Liver (tissue), 9 donors: ENCODE data around the gene DICER1. TPM values are rescaled to one million over a fixed set of nuclear protein-coding genes. Genes with fewer than 3 reads are reported as not detected.

Experiments
- DNase-seq: peaks from one replicate; pipeline ENCODE4 v3.0.0-alpha.2; 2017; ENCODE audit warnings: low spot score
- H3K27ac ChIP-seq, 2 donors: one replicate each; pipeline ENCODE4 v1.7.0; 2013; ENCODE audit warnings: inconsistent platforms in 2 of 2, low read length in 2 of 2, control low read depth in 1 of 2, low read depth in 1 of 2, mild to moderate bottlenecking in 1 of 2
- H3K27me3 ChIP-seq, 4 donors: one replicate each; pipeline versions ENCODE4 v1.6.1 to v1.7.0; 2013; ENCODE audit warnings: low read length in 3 of 4, inconsistent platforms in 1 of 4, mild to moderate bottlenecking in 1 of 4, moderate library complexity in 1 of 4; ENCODE audit not compliant: control insufficient read depth in 4 of 4, insufficient read depth in 4 of 4
- H3K36me3 ChIP-seq, 4 donors: one replicate each; pipeline versions ENCODE4 v1.6.1 to v1.7.0; 2013; ENCODE audit warnings: low read length in 3 of 4, mild to moderate bottlenecking in 3 of 4, low read depth in 1 of 4, moderate library complexity in 1 of 4; ENCODE audit not compliant: control insufficient read depth in 4 of 4, insufficient read depth in 3 of 4
- H3K4me1 ChIP-seq, 4 donors: one replicate each; pipeline versions ENCODE4 v1.6.1 to v1.7.0; 2013; ENCODE audit warnings: low read length in 3 of 4, mild to moderate bottlenecking in 3 of 4, moderate library complexity in 1 of 4; ENCODE audit not compliant: control insufficient read depth in 4 of 4, insufficient read depth in 4 of 4
- H3K4me3 ChIP-seq, 3 donors: one replicate each; pipeline versions ENCODE4 v1.6.1 to v1.7.0; 2013; ENCODE audit warnings: low read length in 3 of 3, control low read depth in 1 of 3, low read depth in 1 of 3, mild to moderate bottlenecking in 1 of 3
- H3K9ac ChIP-seq, 2 donors: one replicate each; pipeline ENCODE4 v1.7.0; 2013; ENCODE audit warnings: low read length in 2 of 2, mild to moderate bottlenecking in 2 of 2, moderate library complexity in 2 of 2, control low read depth in 1 of 2, low read depth in 1 of 2
- H3K9me3 ChIP-seq, 4 donors: one replicate each; pipeline versions ENCODE4 v1.6.1 to v1.7.0; 2013; ENCODE audit warnings: low read length in 3 of 4; ENCODE audit not compliant: control insufficient read depth in 4 of 4
- CTCF ChIP-seq: fragments of 150-350 bp; IDR thresholded peaks from 2 replicates; pipeline ENCODE4 v1.5.1; 2017; ENCODE audit warnings: improper control_type of control experiment, low read depth, low read length; ENCODE audit not compliant: missing input control
- FOXA1 ChIP-seq: IDR thresholded peaks from 2 replicates; pipeline ENCODE4 v1.6.1; 2016; ENCODE audit warnings: antibody characterized with exemption
- FOXA2 ChIP-seq: IDR thresholded peaks from 2 replicates; pipeline ENCODE4 v1.6.1; 2016; ENCODE audit warnings: antibody characterized with exemption
- GABPA ChIP-seq, 2 donors: IDR thresholded peaks in 1 of 2; conservative IDR thresholded peaks in 1 of 2; 2 replicates each; pipeline ENCODE4 v1.6.1; 2016; ENCODE audit warnings: antibody characterized with exemption in 2 of 2, mild to moderate bottlenecking in 1 of 2, moderate library complexity in 1 of 2
- HNF4G ChIP-seq: IDR thresholded peaks from 2 replicates; pipeline ENCODE4 v1.6.1; 2016; ENCODE audit warnings: antibody characterized with exemption
- JUND ChIP-seq, 2 donors: IDR thresholded peaks; 2 replicates each; pipeline ENCODE4 v1.6.1; 2016; ENCODE audit warnings: antibody characterized with exemption in 2 of 2
- NR2F2 ChIP-seq: IDR thresholded peaks from 2 replicates; pipeline ENCODE4 v1.6.1; 2016; ENCODE audit warnings: antibody characterized with exemption
- REST ChIP-seq: IDR thresholded peaks from 2 replicates; pipeline ENCODE4 v1.6.1; 2016; ENCODE audit warnings: antibody characterized with exemption, mild to moderate bottlenecking
- RXRA ChIP-seq, 2 donors: IDR thresholded peaks; 2 replicates each; pipeline ENCODE4 v1.6.1; 2017 to 2018; ENCODE audit warnings: antibody characterized with exemption in 2 of 2, mild to moderate bottlenecking in 1 of 2
- SP1 ChIP-seq: IDR thresholded peaks from 2 replicates; pipeline ENCODE4 v1.6.1; 2018; ENCODE audit warnings: antibody characterized with exemption, mild to moderate bottlenecking
- YY1 ChIP-seq: IDR thresholded peaks from 2 replicates; pipeline ENCODE4 v1.6.1; 2016; ENCODE audit warnings: antibody characterized with exemption, mild to moderate bottlenecking
- ZBTB33 ChIP-seq: IDR thresholded peaks from 2 replicates; pipeline ENCODE4 v1.6.1; 2016; ENCODE audit warnings: antibody characterized with exemption
- WGBS: extraction: QIAGEN DNeasy Blood & Tissue Kit; methylation state at CpG from one replicate; pipeline ENCODE4 v1.1.7; 2013; 5-methylcytosine and 5-hydroxymethylcytosine counted together
- polyA plus RNA-seq, 2 donors: library from polyadenylated mRNA; stranded (reverse) in 1 of 2; unstranded in 1 of 2; fragments of 200-250 nt in 1 of 2; fragments of >200 nt in 1 of 2; fragmentation: Nextera tagmentation in 1 of 2; extraction: Ambion mirVana in 1 of 2; gene quantifications; one replicate each; pipeline versions ENCODE4 v1.2.1 to v1.2.3, GENCODE V29; 2013 to 2015
- total RNA-seq, 2 donors: library from RNA; depleted of rRNA; stranded (reverse); fragments of >200 nt; gene quantifications; one replicate each; pipeline ENCODE4 v1.2.3, GENCODE V29; 2014
- TF ChIP-seq, protein P1 (sequence below): IDR thresholded peaks from 2 replicates; pipeline ENCODE4 v1.6.1; 2016; ENCODE audit warnings: antibody characterized with exemption
- donor health status: healthy.
- donor health status: healthy.
- donor health status: healthy.
- donor health status: healthy.
- donor health status: healthy.

The DICER1 gene
- total and polyA plus RNA-seq, 4 donors = 7.5 to 43.6 (median 20.3) TPM

DNA sequence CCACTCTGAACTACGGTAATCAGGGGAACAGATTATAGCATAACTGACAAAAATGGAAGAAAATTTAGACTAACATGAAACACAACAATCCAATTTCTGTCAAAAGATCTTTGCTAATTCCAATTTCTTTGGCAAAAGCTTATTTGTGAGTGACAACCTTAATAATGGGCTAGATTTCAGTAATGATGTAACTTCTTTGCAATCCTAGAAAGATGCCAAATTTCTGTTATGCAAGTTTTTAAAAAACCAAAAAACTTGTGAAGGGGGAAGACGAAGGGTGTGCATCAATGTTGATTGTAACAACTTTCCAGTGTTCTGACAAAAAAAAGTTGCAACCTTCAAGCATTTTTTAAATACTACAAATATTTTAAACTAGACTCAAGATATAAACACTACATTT, 59.9 kb downstream of the DICER1 start:
- Histone ChIP-seq H3K27ac (no peak overlapping the region), H3K9me3 (no peaks in the 10 kb centered on the region), H3K4me3 (no peak overlapping the region), H3K36me3 (peaks cover 11 to 36% (median 24%) of the 10 kb centered on the region in 4 donors), H3K9ac (no peak overlapping the region), H3K27me3 (no peaks in the 10 kb centered on the region), H3K4me1 (peaks cover 0 to 4% (median 1%) of the 10 kb centered on the region in 4 donors)
- DNase-seq = no peak
- TF ChIP-seq, protein P1, sequence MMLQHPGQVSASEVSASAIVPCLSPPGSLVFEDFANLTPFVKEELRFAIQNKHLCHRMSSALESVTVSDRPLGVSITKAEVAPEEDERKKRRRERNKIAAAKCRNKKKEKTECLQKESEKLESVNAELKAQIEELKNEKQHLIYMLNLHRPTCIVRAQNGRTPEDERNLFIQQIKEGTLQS = peak; percentile 31
- TF ChIP-seq ZBTB33 = no peak
- TF ChIP-seq REST = no peak
- 61% methylated on average over 2 of the region's 2 CpGs for WGBS

- no peaks in the 10 kb centered on the region for H3K9me3 ChIP-seq
- H3K9ac ChIP-seq = no peak overlapping the region
- 93% methylated on average over 4 of the region's 4 CpGs for WGBS
- TF ChIP-seq CTCF = no peak
- TF ChIP-seq, protein P1 = no peak
- no peak for TF ChIP-seq GABPA (IDR thresholded peaks at IDR 0.05 in 1 of 2, conservative IDR thresholded peaks at IDR 0.05 in 1 of 2)
- TF ChIP-seq FOXA2 = no peak
- no peak for TF ChIP-seq FOXA1
- no peak for TF ChIP-seq YY1
- no peak for TF ChIP-seq RXRA (IDR thresholded peaks at IDR 0.05)
- TF ChIP-seq SP1 = no peak
- no peak for TF ChIP-seq REST
- no peak for TF ChIP-seq JUND (IDR thresholded peaks at IDR 0.05)
- no peak for TF ChIP-seq NR2F2
- TF ChIP-seq ZBTB33 = no peak
- TF ChIP-seq HNF4G = no peak
- H3K27ac ChIP-seq = no peak overlapping the region
- H3K27me3 ChIP-seq = no peaks in the 10 kb centered on the region
- DNase-seq = no peak
- peaks cover 12 to 39% (median 25%) of the 10 kb centered on the region in 4 donors for H3K36me3 ChIP-seq
- peaks cover 0 to 2% (median 0%) of the 10 kb centered on the region in 4 donors for H3K4me1 ChIP-seq
- H3K4me3 ChIP-seq = no peak overlapping the region
These were observed 60.9 kb downstream of the DICER1 start for GRCh38 chr14:95096476-95096875.
